CD14-positive monocyte (primary cell): ENCODE measurements around the gene STRBP. TPM values are rescaled to one million over a fixed set of nuclear protein-coding genes. Genes with fewer than 3 reads are reported as not detected.

Source experiments
- DNase-seq, 3 donors: peaks; one replicate each; pipeline ENCODE4 v3.0.0-alpha.2; 2011 to 2022
- H2AFZ ChIP-seq: 2 replicates; pipeline ENCODE4 v1.6.0; 2012; ENCODE audit warnings: mild to moderate bottlenecking, low read depth, low read length, inconsistent platforms; ENCODE audit not compliant: insufficient read depth, poor library complexity, severe bottlenecking
- H3K27ac ChIP-seq, 2 donors: 1 replicate in 1 of 2; 2 replicates in 1 of 2; pipeline ENCODE4 v1.5.1; 2012 to 2013; ENCODE audit warnings: low read length in 2 of 2, control low read depth in 1 of 2, inconsistent platforms in 1 of 2, low read depth in 1 of 2, mild to moderate bottlenecking in 1 of 2
- H3K27me3 ChIP-seq, 2 donors: one replicate each; pipeline versions ENCODE4 v1.6.0 to v1.6.1; 2011 to 2013; ENCODE audit warnings: low read length in 2 of 2; ENCODE audit not compliant: control insufficient read depth in 2 of 2, insufficient read depth in 2 of 2
- H3K36me3 ChIP-seq, 2 donors: replicated peaks in 1 of 2; 1 replicate in 1 of 2; 2 replicates in 1 of 2; pipeline versions ENCODE4 v1.5.1 to v1.6.1; 2012 to 2013; ENCODE audit warnings: low read length in 2 of 2, control low read depth in 1 of 2, inconsistent platforms in 1 of 2, mild to moderate bottlenecking in 1 of 2; ENCODE audit not compliant: insufficient read depth in 2 of 2, control insufficient read depth in 1 of 2
- H3K4me1 ChIP-seq, 2 donors: 1 replicate in 1 of 2; 2 replicates in 1 of 2; pipeline versions ENCODE4 v1.5.1 to v1.6.1; 2012 to 2013; ENCODE audit warnings: low read length in 2 of 2, control low read depth in 1 of 2, inconsistent platforms in 1 of 2, mild to moderate bottlenecking in 1 of 2, moderate library complexity in 1 of 2; ENCODE audit not compliant: insufficient read depth in 2 of 2, control insufficient read depth in 1 of 2
- H3K4me2 ChIP-seq: replicated peaks from 2 replicates; pipeline ENCODE3; 2012; ENCODE audit warnings: low read length, moderate library complexity, mild to moderate bottlenecking; ENCODE audit not compliant: poor library complexity, severe bottlenecking; ENCODE audit errors: extremely low read depth
- H3K4me3 ChIP-seq, 3 experiments: fragments of 200-600 bp in 1 of 3; sonication (generic) in 1 of 3; replicated peaks in 1 of 3; 1 replicate in 2 of 3; 2 replicates in 1 of 3; pipeline ENCODE4 v1.5.1; 2011 to 2013; ENCODE audit warnings: low read length in 3 of 3, mild to moderate bottlenecking in 3 of 3, control low read depth in 2 of 3, low read depth in 2 of 3, inconsistent platforms in 1 of 3, moderate library complexity in 1 of 3
- H3K79me2 ChIP-seq: 2 replicates; pipeline ENCODE4 v1.6.0; 2012; ENCODE audit warnings: mild to moderate bottlenecking, control low read depth, inconsistent platforms, low read length, moderate library complexity; ENCODE audit not compliant: insufficient read depth
- H3K9ac ChIP-seq: 2 replicates; pipeline ENCODE4 v1.6.0; 2017; ENCODE audit warnings: low read length, mild to moderate bottlenecking; ENCODE audit not compliant: insufficient read depth, poor library complexity, severe bottlenecking
- H3K9me3 ChIP-seq, 2 donors: replicated peaks in 1 of 2; 1 replicate in 1 of 2; 2 replicates in 1 of 2; pipeline versions ENCODE4 v1.5.1 to v1.6.1; 2012 to 2013; ENCODE audit warnings: low read length in 2 of 2, control low read depth in 1 of 2; ENCODE audit not compliant: control insufficient read depth in 1 of 2, insufficient read depth in 1 of 2
- H4K20me1 ChIP-seq: 2 replicates; pipeline ENCODE4 v1.6.0; 2012; ENCODE audit warnings: mild to moderate bottlenecking, low read length, control low read depth, moderate library complexity; ENCODE audit not compliant: insufficient read depth
- H3K27ac Mint-ChIP-seq, 7 donors: one replicate each; pipeline ENCODE4 v1.8.0; 2020; ENCODE audit warnings: mild to moderate bottlenecking in 7 of 7, mixed read lengths in 7 of 7, moderate library complexity in 6 of 7, inconsistent platforms in 2 of 7
- H3K27me3 Mint-ChIP-seq, 3 donors: one replicate each; pipeline ENCODE4 v1.8.0; 2021 to 2022; ENCODE audit warnings: low read depth in 3 of 3, mild to moderate bottlenecking in 3 of 3, mixed read lengths in 3 of 3, moderate library complexity in 3 of 3, inconsistent platforms in 1 of 3
- H3K36me3 Mint-ChIP-seq, 2 donors: one replicate each; pipeline ENCODE4 v1.8.0; 2020; ENCODE audit warnings: mixed read lengths in 2 of 2, inconsistent platforms in 1 of 2, mild to moderate bottlenecking in 1 of 2
- H3K4me1 Mint-ChIP-seq: one replicate; pipeline ENCODE4 v1.8.0; 2020; ENCODE audit warnings: mild to moderate bottlenecking, mixed read lengths
- H3K4me3 Mint-ChIP-seq, 2 donors: one replicate each; pipeline ENCODE4 v1.8.0; 2020; ENCODE audit warnings: mild to moderate bottlenecking in 2 of 2, mixed read lengths in 2 of 2, moderate library complexity in 1 of 2
- H3K9me3 Mint-ChIP-seq, 7 donors: one replicate each; pipeline ENCODE4 v1.8.0; 2020 to 2022; ENCODE audit warnings: mixed read lengths in 7 of 7, mild to moderate bottlenecking in 6 of 7, moderate library complexity in 6 of 7, inconsistent platforms in 2 of 7
- CTCF ChIP-seq: fragments of 200-600 bp; IDR thresholded peaks from one replicate; pipeline ENCODE4 v1.8.0; 2022; ENCODE audit warnings: antibody characterized with exemption, mild to moderate bottlenecking
- WGBS: methylation state at CpG from one replicate; pipeline ENCODE4 v1.1.5; 2013; ENCODE audit warnings: missing lambda C conversion rate; ENCODE audit not compliant: insufficient coverage; 5-methylcytosine and 5-hydroxymethylcytosine counted together
- intact Hi-C, 2 donors: fragments of 100-400 bp; cut with micrococcal nuclease; formaldehyde crosslinking; loops; one replicate each; pipeline versions ENCODE4 v1.15.0 to v1.15.1; 2023
- polyA plus RNA-seq, 3 donors: library from polyadenylated mRNA; depleted of rRNA in 1 of 3; unstranded in 2 of 3; stranded (reverse) in 1 of 3; fragments of 300-500 nt in 2 of 3; fragments of >200 nt in 1 of 3; fragmentation: Illumina TruSeq in 2 of 3; gene quantifications; 1 replicate in 2 of 3; 2 replicates in 1 of 3; pipeline ENCODE4 v1.2.3, GENCODE V29; 2012 to 2021

The STRBP gene
- polyA plus RNA-seq, 3 donors = 0.97 to 1.9 (median 1.9) TPM

GRCh38 chr9:123234853-123235252 lies 33.5 kb downstream of the STRBP start:
- no peak overlapping the region for H3K9ac ChIP-seq
- H3K9me3 Mint-ChIP-seq = no peaks in the 10 kb centered on the region
- H4K20me1 ChIP-seq = no peaks in the 10 kb centered on the region
- no peak overlapping the region for H3K4me3 Mint-ChIP-seq
- WGBS = no CpG with 5 or more reads among the region's 3 CpGs
- no peaks in the 10 kb centered on the region for H3K27me3 ChIP-seq
- no peak overlapping the region for H2AFZ ChIP-seq
- no peak overlapping the region for H3K27ac ChIP-seq
- no peak overlapping the region for H3K27ac Mint-ChIP-seq
- H3K9me3 ChIP-seq = no peaks in the 10 kb centered on the region
- H3K79me2 ChIP-seq = no peaks in the 10 kb centered on the region
- intact Hi-C loops = no loop called here
- no peaks in the 10 kb centered on the region for H3K36me3 ChIP-seq
- H3K36me3 Mint-ChIP-seq = no peaks in the 10 kb centered on the region
- H3K4me3 ChIP-seq = no peak overlapping the region
- DNase-seq = no peak
- TF ChIP-seq CTCF = no peak
- no peaks in the 10 kb centered on the region for H3K4me1 ChIP-seq
- no peaks in the 10 kb centered on the region for H3K27me3 Mint-ChIP-seq
- H3K4me1 Mint-ChIP-seq = no peaks in the 10 kb centered on the region
- H3K4me2 ChIP-seq = no peak overlapping the region

- peak overlapping the region in 1 of 7 donors; percentile 20 for H3K27ac Mint-ChIP-seq
- H3K4me3 Mint-ChIP-seq = no peak overlapping the region
- no peaks in the 10 kb centered on the region for H3K9me3 Mint-ChIP-seq
- no peaks in the 10 kb centered on the region for H3K36me3 Mint-ChIP-seq
- Histone ChIP-seq H4K20me1 (no peaks in the 10 kb centered on the region), H3K9ac (no peak overlapping the region), H3K36me3 (no peaks in the 10 kb centered on the region), H3K79me2 (no peaks in the 10 kb centered on the region), H3K4me1 (no peaks in the 10 kb centered on the region), H3K27ac (no peak overlapping the region), H2AFZ (no peak overlapping the region), H3K4me2 (no peak overlapping the region), H3K4me3 (no peak overlapping the region), H3K27me3 (no peaks in the 10 kb centered on the region), H3K9me3 (no peaks in the 10 kb centered on the region)
- DNase-seq = no peak
- WGBS = 100% methylated on average over 3 of the region's 3 CpGs
- intact Hi-C loops = no loop called here
- H3K4me1 Mint-ChIP-seq = no peaks in the 10 kb centered on the region
- no peak for TF ChIP-seq CTCF
- H3K27me3 Mint-ChIP-seq = no peaks in the 10 kb centered on the region
Measured at GRCh38 chr9:123232332-123232731, 36.1 kb downstream of the STRBP start.
